NCI-H2029 treated with DMSO at 0.1 percent for 48 hours (cell line): Measurements from ENCODE around the gene ACER1.
"Not testable (repeated sequence)": the region's sequence is repeated elsewhere in the genome, so short reads cannot be mapped to it uniquely, and the experiment has no call there.

Source experiments
- DNase-seq: peaks from one replicate; lab custom pipeline; 2025; lab: John Stamatoyannopoulos, UW

ACER1 gene

DNA sequence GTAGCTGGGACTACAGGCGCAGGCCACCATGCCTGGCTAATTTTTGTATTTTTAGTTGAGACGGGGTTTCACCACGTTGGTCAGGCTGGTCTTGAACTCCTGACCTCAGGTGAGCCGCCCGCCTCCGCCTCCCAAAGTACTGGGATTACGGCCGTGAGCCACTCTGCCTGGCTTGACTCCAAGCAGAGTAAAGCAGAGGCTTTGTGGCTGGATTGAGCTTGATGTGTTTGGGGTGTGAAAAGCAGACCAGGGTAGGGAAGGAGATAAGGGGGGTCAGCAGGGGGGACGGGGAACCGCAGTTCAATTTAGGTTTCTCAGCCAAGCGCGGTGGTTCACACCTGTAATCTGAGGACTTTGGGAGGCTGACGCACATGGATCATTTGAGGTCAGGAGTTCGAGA, 23.8 kb upstream of the ACER1 start:
- DNase-seq, result no peak

DNA sequence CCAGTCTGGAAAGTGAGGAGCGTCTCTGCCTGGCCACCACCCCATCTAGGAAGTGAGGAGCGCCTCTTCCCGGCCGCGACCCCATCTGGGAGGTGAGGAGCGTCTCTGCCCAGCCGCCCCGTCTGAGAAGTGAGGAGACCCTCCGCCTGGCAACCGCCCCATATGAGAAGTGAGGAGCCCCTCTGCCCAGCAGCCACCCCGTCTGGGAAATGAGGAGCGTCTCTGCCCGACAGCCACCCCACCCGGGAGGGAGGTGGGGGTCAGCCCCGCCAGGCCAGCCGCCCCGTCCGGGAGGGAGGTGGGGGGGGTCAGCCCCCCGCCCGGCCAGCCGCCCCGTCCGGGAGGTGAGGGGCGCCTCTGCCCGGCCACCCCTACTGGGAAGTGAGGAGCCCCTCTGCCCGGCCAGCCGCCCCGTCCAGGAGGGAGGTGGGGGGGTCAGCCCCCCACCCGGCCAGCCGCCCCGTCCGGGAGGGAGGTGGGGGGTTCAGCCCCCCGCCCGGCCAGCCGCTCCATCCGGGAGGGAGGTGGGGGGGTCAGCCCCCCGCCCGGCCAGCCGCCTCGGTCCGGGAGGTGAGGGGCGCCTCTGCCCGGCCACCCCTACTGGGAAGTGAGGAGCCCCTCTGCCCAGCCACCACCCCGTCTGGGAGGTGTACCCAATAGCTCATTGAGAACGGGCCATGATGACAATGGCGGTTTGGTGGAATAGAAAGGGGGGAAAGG, 22.1 kb upstream of the ACER1 start:
- DNase-seq, result not testable (repeated sequence)

DNA sequence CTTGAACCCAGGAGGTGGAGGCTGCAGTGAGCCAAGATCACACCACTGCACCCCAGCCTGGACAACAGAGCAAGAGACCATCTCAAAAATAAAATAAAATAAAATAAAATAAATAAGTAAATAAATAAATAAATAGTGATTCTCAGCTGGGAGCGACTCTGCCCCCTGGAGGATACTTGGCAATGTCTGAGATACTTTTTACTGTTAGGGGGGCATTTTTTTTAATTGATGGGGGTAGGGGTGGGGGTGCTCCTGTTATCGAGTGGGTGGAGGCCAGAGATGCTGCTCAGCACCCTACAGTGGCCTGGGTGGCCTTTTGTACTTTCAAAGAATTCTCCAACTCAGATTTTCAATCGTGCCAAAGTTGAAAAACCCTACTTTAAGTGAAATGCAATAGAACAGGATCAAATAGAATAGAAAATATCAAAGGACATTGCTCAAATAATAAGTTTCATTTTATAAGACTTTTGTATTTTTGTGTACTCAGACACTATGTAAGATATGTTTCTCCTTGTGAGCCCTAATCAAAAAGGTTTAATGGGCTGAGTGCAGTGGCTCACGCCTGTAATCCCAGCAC, 20.8 kb upstream of the ACER1 start:
- no peak for DNase-seq

DNA sequence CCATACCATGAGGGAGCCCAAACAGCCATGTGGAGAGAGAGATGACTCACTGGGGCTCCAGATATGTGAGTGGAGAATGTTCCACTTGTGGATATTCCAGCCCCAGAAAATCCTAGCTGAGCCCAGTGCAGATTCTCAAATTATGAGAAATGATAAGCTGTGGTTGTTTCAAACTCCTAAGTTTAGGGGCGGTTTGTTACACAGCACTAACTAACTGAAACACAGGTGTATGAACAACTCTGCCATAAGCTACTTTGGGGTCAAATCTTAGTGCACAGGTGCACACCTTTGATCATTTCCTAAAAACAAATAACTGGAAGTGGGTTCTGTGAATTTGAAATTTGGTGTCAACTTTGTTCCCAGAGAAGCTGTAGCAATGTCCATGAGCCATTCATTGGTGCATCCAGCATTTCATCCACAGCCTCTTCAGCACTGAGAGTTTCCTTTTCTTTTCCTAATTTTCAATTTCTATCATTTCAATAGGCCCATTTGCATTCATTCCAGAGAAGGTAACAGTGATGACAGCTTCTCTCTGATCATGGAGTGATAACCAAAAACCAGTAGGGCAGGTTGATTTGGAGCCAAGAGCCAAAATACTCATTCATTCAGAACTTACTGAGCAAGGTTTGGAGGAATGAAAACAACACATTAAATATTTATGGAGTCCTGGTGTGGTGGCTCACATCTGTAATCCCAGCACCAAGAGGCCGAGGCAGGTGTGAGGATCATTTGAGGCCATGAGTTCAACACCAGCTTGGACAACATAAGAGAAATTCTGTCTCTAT, 19.2 kb upstream of the ACER1 start:
- no peak for DNase-seq

DNA sequence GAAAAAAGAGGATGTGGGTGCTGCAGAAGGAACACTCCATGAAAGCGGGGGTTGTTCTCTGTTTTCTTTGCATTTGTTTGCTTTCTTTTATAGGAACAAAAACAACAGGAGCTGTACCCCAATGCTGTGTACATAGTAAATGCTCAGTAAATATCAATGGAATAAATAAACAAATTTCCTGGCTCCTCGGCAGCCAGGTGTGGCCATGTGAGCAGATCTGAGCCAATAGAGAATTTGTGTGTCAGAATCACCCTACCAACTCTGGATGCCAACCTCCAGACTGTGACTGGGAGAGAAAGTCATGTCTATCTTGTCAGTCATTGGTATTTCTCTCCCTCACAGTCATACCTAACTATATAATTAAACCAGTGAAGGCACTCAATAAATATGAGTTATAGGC, 17.3 kb upstream of the ACER1 start:
- DNase-seq, result no peak

DNA sequence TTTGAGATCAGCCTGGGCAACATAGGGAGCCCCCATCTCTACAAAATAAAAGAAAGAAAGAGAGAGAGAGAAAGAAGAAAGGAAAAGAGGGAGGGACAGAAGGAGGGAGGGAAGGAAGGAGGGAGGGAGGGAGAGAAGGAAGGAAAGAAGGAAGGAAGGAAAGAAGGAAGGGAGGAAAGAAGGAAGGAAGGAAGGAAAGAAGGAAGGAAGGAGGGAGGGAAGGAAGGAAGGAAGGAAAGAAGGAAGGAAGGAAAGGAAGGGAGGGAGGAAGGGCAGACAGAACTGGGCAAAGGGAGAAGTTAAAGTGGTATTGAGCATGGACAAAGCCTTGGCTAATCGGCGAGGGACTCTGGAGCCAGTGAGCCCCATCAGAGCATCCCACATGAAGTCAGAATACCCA, 15.9 kb upstream of the ACER1 start:
- not testable (repeated sequence) for DNase-seq

DNA sequence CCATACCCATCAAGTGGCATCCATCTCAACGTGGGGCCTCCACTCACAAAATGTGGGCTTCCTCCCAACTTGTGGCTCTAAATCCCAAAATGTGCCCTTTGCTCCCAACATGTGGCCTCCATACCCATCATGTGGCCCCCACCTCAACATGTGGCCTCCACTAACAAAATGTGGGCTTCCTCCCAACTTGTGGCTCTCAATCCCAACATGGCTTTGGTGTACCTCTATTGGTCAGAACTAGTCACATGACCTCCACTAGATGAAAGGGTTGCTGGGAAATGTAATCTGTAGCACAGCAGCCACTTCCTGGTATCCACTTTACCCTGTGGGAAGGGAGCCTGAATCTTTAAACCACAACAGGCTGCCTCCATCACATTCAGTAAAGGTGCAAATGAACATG, 10.1 kb upstream of the ACER1 start:
- no peak for DNase-seq

DNA sequence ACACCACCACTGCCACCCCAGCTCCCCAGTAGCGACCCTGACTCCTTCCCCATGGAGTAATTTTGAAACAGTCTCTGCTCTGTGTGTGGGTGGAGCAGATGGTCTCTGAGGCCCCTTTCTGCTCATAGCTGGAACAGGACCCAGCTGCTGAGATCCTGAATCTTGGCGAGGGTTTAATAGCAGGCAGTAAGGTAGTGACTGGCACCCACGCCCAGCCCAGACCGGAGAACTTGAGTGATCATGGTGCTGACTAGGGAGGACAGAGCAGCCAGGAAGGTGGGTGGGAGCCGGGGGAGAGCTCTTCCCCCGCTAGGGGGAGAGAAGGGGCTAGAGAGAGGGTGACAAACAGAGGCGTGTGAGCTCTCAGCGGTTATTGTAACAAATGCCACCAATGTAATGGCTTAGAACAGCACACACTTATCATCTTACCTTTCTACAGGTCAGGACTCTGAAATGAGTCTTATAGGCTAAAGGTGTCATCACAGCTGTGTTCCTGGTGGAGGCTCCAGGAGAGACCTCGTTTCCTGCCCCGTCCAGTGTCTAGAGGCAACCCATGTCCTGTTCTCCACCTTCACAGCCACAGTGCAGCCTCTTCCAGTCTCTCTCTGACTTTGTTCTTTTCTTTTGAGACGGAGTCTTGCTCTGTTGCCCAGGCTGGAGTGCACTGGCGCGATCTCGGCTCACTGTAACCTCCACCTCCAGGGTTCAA, 7.2 kb upstream of the ACER1 start:
- no peak for DNase-seq

DNA sequence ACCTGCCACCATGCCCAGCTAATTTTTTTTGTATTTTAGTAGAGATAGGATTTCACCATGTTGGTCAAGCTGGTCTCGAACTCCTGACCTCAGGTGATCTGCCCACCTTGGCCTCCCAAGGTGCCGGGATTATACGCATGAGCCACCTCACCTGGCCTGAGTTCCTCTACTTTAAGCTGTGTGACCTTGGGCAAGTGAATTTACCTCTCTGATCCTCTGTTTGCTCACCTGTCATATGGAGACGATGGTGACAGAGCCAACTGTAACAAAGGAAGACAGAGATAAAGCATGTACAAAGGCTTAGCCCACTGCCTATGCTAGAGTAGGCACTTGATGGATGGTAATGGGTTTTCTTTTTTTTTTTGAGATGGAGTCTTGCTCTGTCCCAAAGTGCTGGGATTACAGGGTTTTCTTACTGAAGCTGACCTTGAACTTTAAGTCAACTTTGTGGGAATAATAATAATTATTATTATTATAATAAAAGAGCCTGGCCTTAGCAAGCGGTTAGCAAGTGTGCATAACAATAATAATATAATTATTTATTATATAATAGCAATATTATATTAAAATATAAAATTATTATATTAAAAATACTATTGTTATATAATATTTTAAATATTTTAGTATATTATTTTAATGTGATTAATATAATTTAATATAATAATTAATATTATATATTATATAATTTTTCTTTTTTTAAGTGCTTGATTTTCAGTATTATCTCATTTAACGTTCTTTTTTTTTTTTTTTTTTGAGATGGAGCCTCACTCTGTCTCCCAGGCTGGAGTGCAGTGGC, 1.3 kb upstream of the ACER1 start:
- DNase-seq, result no peak

DNA sequence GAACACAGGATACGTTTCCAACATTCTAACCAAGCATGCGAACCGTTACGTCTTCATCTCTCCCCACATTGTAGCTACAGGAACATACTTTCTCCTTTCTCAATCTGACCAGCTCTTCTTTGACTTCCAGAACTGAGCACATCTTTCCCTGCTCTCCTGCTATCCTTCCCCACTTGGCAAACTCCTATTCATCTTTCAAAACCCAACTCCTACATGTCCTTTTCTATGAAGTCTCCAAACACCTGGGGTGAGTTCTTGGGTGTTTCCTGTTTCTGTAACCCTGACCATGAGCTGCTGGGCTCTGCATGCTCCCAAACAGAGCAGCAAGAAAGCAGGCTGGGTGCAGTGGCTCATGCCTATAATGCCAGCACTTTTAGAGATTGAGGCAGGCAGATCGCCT, 6.6 kb downstream of the ACER1 start:
- no peak for DNase-seq

DNA sequence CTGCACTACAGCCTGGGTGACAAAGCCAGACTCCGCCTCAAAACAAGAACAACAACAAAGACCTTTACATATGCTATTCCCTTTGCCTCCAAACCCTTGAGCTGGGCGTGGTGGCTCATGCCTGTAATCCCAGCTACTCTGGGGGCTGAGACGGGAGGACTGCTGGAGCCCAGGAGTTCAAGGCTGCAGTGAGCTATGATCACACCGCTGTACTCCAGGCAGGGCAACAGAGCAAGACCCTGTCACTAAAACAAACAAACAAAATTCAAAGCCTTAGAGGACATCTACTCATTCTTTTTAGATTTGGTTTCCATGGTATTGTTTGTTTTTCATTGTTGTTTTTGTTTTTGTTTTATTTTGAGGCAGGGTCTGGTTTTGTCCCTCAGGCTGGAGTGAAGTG, 7.8 kb downstream of the ACER1 start:
- no peak for DNase-seq

DNA sequence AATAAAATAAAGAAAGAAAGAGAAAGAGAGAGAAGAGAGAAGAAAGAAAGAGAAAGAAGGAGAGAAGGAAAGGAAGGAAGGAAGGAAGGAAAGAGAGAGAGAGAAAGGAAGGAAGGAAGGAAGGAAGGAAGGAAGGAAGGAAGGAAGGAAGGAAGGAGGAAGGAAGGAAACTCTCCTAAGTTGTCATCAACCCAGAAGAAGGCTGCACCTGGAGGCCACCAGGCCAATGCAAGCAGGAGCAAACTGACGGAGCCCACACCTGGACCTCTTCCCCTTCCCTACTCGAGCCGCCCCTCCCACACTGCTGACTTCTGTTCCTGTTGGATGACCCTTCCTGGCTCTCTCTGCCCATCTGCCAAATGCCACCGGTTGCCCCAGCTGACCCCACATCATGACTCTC, 8.7 kb downstream of the ACER1 start:
- no peak for DNase-seq

DNA sequence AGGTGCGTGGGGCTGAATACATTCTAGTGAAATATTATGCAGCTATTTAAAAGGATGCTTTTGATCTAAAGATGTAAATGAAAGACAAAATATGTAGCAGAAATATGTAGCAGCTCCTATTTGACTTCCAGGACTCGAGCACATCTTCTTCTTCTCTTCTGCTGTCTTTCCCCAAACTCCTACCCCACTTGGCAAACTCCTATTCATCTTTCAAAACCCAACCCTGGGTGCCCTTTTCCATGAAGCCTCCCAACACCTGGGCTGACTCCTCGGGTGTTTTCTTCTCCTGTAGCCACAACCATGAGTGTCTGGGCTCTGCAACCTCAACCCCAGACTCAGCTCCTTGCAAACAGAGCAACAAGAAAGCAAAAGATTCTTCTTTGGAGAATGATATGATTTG, 11.1 kb downstream of the ACER1 start:
- DNase-seq, result no peak

DNA sequence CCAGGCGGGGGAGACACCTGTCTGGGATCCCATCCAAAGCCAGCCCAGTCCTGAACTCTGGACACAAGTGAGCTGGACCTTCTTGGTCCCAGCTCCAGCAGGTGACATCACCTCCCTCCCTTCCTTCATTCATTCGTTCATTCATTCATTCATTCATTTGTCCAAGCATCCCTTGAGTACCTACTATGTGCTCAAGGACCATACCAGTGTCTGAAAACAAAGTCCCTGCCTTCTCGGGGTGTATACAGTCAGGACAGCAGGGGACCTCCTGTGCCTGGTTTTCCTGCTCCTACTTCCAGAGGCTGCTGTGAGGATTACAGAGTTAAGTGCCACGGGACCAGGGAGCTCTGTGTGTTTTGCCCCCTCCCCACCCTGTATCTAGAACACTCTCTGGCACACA, 14.0 kb downstream of the ACER1 start:
- no peak for DNase-seq

DNA sequence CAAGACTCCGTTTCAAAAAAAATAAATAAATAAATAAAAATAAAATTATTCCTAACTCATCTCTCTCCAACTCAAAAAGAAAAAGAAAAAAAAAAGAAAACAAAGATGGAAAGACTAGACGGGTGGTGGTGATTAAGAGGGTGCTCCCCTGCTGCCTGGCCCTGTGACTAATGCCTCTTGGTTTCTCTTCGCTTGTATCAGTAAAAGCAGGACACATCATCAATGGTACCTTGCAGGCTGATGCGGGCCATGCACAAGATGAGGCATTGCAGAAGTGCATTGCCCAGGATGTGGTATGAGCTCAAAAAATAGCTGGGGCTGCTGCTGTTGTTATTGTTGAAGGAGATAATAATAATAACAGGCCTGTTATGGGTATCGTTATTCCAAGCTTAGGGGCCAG, 14.6 kb downstream of the ACER1 start:
- DNase-seq, result no peak

DNA sequence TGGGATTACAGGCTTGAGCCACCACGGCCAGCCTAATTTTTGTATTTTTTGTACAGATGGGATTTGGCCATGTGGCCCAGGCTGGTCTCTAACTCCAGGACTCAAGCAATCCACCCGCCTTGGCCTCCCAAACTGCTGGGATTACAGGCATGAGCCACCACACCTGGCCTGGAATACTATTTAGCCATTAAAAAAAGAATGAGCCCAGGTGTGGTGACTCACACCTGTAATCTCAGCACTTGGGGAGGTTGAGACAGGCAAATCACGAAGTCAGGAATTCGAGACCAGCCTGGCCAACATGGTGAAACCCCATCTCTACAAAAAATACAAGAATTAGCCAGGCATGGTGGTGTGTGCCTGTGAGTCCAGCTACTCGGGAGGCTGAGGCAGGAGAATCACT, 17.8 kb downstream of the ACER1 start:
- not testable (repeated sequence) for DNase-seq

DNA sequence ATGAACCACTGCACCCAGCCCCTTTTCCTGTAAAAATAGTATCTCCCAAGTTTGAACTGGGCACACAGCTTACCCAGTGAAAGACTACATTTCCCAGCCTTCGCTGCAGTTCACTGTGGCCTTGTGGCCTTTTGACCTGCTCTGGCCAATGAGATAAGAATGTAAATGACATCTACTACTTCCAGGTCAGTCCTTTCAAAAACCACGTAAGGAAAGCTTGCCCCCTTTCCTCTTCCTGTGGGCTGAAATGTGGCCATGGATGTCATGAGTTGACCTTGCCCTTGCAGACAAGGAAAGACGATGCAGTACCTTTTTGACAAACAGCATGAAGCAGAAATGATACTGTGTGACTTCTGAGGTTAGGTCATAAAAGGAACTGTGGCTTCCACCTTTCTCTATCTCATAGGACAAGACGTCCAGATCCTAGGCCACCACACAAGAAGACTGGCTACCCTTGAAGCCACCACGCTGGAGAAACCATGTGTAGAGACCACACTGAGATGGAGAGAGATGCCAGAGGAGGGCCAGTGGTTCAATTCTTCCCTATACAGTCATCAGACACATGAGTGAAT, 19.9 kb downstream of the ACER1 start:
- DNase-seq, result no peak

DNA sequence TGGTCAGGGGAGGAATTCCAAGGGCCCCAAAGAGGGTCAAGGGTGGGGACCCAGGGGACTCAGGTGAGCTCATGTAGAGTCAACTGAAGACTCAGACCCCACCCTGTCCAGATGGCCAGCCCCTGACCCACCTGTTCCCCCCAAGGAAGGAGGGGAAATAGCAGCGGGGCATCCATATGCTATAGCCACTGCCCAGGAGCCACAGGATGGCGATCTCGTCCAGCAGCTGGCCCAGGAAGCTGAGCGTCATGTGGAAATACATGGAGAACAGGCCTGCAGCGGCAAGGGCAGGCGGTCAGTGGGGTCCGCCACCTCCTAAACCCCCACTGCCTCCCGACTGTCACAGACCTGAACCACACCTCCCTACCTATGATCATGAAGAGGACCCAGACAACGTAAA, 21.4 kb downstream of the ACER1 start:
- no peak for DNase-seq

DNA sequence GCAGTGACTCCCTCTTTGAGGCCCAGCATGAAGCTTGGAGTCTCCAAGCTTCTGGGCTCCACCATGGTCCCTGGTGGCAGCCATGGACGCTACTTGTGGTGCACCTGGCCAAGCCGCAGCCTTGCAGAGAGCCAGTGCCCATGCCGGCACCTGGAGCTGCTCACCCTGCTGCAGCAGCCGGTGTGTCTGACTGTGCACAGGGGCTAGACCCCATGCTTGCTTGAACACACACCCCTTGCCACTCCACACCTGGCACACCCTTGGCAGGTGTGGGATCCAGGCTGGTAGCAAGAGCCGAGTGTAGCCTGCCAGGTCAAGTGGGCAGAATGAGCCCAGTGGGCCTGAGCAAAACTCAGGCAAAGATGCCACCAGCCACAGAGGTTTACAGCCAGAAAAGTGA, 35.0 kb downstream of the ACER1 start:
- no peak for DNase-seq

DNA sequence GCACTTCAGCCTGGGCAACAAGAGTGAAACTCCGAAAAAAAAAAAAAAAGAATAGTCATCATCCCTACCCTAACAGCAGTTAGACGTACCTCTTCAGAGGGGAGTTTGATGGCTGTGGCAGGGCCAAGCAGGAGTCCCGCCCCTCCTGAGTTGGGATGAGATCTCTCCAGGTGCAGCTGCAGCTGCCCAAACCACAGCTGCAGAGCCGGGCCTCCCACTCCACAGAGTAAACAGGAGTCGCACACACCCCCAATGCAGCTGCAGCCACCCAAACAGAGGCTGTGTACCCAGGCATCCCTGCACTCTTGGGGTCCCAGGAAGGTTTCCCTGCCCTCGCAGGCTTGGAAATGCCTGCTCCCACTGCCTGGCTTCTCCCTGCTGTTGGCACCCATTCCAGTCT, 36.2 kb downstream of the ACER1 start:
- no peak for DNase-seq

DNA sequence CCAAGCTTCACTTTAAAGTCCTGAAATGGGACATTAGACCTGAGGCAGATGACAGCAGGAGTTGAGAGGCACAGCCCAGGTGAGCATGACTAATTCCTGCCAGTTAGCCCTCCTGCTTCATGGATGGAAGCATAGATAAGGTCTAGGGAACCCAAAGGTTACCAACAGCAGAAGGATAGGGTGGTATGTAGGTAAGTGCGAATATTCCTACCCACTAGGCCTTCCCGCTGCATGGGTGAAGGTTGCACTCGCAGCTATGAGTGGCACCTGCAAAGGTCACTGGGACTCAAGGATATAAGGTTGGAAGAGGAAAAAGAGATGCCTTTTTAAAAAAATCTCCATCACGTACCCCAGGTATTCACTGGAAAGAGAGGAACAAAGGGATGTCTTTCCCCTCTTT, 41.4 kb downstream of the ACER1 start:
- DNase-seq, result no peak

DNA sequence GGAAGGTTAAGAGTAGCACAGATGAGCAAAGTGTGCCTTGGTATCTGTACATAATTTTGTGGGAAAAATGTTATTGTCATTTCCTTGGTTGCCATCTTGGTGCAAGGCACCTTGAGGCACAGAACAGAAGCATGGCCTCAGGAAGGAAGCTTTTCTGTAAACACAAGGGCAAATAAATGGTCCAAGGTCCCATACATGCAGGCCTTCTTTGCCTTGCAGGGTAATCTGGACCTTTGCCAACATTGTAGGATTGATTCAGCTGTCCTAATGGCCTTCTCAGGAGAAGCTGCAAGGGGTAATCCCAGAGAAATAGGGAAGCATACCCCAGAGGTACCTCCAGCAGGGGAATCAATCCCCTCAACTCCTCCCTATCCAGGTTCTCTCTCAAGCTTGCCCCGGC, 44.7 kb downstream of the ACER1 start:
- no peak for DNase-seq
